Suprapubic skin (tissue), 4 donors: ENCODE results near the gene GAN.

Experiments
- EP300 ChIP-seq: sonication (generic); formaldehyde crosslinking; IDR thresholded peaks from one replicate; pipeline ENCODE4 v1.6.1; 2017; ENCODE audit warnings: antibody characterized with exemption
- POLR2A ChIP-seq, 2 donors: fragments of 450-650 bp; IDR thresholded peaks; one replicate each; pipeline ENCODE4 v1.6.1; 2017; ENCODE audit warnings: antibody characterized with exemption in 2 of 2, mild to moderate bottlenecking in 2 of 2, moderate library complexity in 2 of 2
- POLR2AphosphoS5 ChIP-seq, 3 donors: sonication (generic); formaldehyde crosslinking; IDR thresholded peaks; one replicate each; pipeline ENCODE4 v1.6.1; 2017; ENCODE audit warnings: antibody characterized with exemption in 3 of 3
- TF ChIP-seq, protein P1 (sequence below), 2 donors: fragments of 200-600 bp in 1 of 2; fragments of 450-650 bp in 1 of 2; sonication (generic) in 1 of 2; IDR thresholded peaks; one replicate each; pipeline ENCODE4 v1.5.1; 2016 to 2019; ENCODE audit warnings: antibody characterized with exemption in 2 of 2, mild to moderate bottlenecking in 1 of 2, moderate library complexity in 1 of 2

DNA sequence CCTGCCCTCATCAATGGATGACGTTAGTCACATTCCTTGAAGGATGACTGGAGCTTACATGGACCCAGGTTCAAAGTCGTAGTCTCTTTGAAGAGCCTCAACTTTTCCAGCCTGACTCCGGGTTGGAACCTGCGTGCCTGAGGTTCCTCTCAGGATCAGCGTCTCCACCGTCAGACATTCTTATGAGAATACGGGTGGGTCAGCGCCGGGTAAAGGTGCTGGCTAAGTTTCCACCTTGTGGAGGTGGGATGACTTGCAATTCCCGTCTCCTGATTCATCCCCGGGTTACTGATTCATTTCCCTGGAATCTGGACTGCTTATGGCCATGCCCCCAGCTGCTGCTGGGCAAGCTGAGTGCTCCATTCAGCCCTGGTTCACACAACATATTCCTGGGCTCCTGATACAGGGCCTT, 90.9 kb downstream of the GAN start:
- TF ChIP-seq, protein P1, sequence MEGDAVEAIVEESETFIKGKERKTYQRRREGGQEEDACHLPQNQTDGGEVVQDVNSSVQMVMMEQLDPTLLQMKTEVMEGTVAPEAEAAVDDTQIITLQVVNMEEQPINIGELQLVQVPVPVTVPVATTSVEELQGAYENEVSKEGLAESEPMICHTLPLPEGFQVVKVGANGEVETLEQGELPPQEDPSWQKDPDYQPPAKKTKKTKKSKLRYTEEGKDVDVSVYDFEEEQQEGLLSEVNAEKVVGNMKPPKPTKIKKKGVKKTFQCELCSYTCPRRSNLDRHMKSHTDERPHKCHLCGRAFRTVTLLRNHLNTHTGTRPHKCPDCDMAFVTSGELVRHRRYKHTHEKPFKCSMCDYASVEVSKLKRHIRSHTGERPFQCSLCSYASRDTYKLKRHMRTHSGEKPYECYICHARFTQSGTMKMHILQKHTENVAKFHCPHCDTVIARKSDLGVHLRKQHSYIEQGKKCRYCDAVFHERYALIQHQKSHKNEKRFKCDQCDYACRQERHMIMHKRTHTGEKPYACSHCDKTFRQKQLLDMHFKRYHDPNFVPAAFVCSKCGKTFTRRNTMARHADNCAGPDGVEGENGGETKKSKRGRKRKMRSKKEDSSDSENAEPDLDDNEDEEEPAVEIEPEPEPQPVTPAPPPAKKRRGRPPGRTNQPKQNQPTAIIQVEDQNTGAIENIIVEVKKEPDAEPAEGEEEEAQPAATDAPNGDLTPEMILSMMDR (IDR thresholded peaks at IDR 0.05): no peak
- TF ChIP-seq POLR2AphosphoS5 (IDR thresholded peaks at IDR 0.05) (no peak), EP300 (no peak), POLR2A (IDR thresholded peaks at IDR 0.05) (no peak)
